OCI-LY3 (cell line): Measurements from ENCODE around the gene SPP1.

Source experiments
- EZH2phosphoT487 ChIP-seq: fragments of 200-600 bp; shearing (Covaris generic); IDR thresholded peaks from 2 replicates; pipeline ENCODE4 v1.6.1; 2018; ENCODE audit warnings: antibody characterized with exemption, mixed run types, low read depth
- TF ChIP-seq, protein P1 (sequence below): fragments of 200-600, 300-600 bp; sonication (generic); IDR thresholded peaks from 2 replicates; pipeline ENCODE4 v1.5.1; 2014; ENCODE audit warnings: antibody characterized with exemption, low read length, low read depth

DNA sequence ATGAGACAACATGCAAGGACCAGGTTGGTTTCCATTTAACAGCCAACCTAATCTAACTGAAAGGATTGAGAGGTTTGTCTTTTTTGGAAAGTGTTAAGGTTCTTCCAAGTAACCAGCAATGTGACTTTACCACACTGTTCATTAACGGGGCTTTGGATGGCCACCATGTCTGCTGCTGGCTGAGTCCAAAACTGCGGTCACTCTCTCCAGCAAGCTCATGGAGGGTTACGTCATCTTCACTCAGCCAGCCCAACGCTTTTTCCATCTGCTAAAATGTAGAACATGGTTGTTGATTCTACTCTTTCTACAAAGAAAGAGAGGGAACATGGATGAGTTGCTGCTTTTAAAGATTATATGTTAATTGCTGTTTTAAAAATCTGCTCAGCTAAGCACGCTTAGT lies 43.0 kb downstream of the SPP1 start:
- TF ChIP-seq, protein P1, sequence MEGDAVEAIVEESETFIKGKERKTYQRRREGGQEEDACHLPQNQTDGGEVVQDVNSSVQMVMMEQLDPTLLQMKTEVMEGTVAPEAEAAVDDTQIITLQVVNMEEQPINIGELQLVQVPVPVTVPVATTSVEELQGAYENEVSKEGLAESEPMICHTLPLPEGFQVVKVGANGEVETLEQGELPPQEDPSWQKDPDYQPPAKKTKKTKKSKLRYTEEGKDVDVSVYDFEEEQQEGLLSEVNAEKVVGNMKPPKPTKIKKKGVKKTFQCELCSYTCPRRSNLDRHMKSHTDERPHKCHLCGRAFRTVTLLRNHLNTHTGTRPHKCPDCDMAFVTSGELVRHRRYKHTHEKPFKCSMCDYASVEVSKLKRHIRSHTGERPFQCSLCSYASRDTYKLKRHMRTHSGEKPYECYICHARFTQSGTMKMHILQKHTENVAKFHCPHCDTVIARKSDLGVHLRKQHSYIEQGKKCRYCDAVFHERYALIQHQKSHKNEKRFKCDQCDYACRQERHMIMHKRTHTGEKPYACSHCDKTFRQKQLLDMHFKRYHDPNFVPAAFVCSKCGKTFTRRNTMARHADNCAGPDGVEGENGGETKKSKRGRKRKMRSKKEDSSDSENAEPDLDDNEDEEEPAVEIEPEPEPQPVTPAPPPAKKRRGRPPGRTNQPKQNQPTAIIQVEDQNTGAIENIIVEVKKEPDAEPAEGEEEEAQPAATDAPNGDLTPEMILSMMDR, result no peak
- no peak for TF ChIP-seq EZH2phosphoT487
